GM12892 (cell line): ENCODE results near the gene CCDC71.

ENCODE experiments used
- DNase-seq: peaks from one replicate; pipeline ENCODE4 v3.0.0; 2011; ENCODE audit not compliant: insufficient read length
- FAIRE-seq: peaks from 2 replicates; lab custom pipeline; 2011; peaks lifted over from hg19 to GRCh38; lab: Jason Lieb, UNC
- POLR2A ChIP-seq: IDR thresholded peaks from 2 replicates; pipeline ENCODE4 v1.6.1; 2011; ENCODE audit warnings: low read depth, low read length, control low read depth
- POLR2AphosphoS5 ChIP-seq: IDR thresholded peaks from 2 replicates; pipeline ENCODE4 v1.6.1; 2011; ENCODE audit warnings: low read depth, low read length, control low read depth
- TAF1 ChIP-seq: IDR thresholded peaks from 2 replicates; pipeline ENCODE4 v1.6.1; 2011; ENCODE audit warnings: low read depth, mild to moderate bottlenecking, control low read depth, low read length, borderline replicate concordance

Gene CCDC71

GRCh38 chr3:49177073-49177472 lies 10.9 kb upstream of the CCDC71 start:
- no peak for FAIRE-seq
- TF ChIP-seq TAF1 (no peak), POLR2A (no peak), POLR2AphosphoS5 (no peak)
- DNase-seq, result no peak

GRCh38 chr3:49175530-49175929 lies 9.4 kb upstream of the CCDC71 start:
- FAIRE-seq, result no peak
- DNase-seq, result no peak
- TF ChIP-seq TAF1, result no peak
- no peak for TF ChIP-seq POLR2AphosphoS5
- TF ChIP-seq POLR2A, result no peak

- FAIRE-seq (no peak), DNase-seq (no peak)
- TF ChIP-seq TAF1 (no peak), POLR2AphosphoS5 (no peak), POLR2A (no peak)
Observed at GRCh38 chr3:49174397-49174985, 8.4 kb upstream of the CCDC71 start.

- no peak for TF ChIP-seq POLR2AphosphoS5
- no peak for TF ChIP-seq TAF1
- TF ChIP-seq POLR2A, result no peak
- no peak for DNase-seq
- FAIRE-seq, result no peak
Observed at GRCh38 chr3:49173792-49174170, 7.7 kb upstream of the CCDC71 start.

DNA sequence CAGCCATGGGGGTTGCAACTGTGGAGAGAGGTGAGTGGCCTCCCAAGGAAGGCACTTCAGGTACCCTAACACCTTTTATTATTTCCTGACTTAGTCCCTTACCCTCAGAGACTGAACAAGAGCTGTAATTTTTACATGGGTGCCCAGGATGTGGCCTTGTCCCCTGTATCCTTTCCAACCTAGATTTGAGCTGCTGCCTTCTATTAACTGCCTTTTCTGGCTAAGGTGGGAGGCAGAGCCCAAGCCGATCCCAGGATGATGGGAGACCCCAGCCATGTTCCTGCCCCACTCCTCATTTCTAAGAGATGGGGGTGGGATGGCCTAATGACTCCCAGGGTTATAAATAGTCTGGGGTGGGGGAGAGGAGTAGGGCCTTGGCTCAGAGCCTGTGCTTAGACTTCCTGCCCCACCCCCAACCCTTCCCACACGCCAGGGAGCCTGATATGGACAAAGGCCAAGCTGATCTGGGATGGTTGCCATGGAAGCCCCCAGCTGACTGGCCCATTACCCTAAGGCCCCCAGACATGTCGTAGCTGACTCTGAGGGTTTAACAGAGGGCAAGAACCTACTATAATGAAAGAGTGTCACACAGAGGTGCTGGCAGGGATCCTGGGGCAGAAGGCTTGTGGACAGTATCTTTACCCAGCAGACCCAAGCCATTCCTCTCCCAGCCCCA lies 7.1 kb upstream of the CCDC71 start:
- no peak for FAIRE-seq
- no peak for DNase-seq
- TF ChIP-seq POLR2A, result no peak
- TF ChIP-seq TAF1, result no peak
- no peak for TF ChIP-seq POLR2AphosphoS5

DNA sequence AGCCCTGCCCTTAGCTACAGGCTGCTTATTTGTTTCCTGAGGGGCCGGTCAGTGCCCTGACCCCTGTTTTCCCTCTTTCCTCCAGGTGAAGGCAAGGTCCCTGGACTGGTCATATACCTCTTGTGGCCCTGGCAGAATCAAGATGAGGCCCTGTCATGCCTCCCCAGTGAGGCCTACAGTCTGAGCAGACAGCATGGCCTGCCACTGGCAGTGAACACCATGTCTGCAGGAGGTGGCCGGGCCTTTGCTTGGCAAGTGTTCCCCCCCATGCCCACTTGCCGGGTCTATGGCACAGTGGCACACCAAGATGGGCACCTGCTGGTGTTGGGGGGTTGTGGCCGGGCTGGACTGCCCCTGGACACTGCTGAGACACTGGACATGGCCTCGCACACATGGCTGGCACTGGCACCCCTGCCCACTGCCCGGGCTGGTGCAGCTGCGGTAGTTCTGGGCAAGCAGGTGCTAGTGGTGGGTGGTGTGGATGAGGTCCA lies 6.5 kb upstream of the CCDC71 start:
- DNase-seq (no peak), FAIRE-seq (no peak)
- no peak for TF ChIP-seq POLR2A

GRCh38 chr3:49171775-49172500 lies 5.8 kb upstream of the CCDC71 start:
- TF ChIP-seq POLR2A, result no peak
- FAIRE-seq (no peak), DNase-seq (no peak)

DNA sequence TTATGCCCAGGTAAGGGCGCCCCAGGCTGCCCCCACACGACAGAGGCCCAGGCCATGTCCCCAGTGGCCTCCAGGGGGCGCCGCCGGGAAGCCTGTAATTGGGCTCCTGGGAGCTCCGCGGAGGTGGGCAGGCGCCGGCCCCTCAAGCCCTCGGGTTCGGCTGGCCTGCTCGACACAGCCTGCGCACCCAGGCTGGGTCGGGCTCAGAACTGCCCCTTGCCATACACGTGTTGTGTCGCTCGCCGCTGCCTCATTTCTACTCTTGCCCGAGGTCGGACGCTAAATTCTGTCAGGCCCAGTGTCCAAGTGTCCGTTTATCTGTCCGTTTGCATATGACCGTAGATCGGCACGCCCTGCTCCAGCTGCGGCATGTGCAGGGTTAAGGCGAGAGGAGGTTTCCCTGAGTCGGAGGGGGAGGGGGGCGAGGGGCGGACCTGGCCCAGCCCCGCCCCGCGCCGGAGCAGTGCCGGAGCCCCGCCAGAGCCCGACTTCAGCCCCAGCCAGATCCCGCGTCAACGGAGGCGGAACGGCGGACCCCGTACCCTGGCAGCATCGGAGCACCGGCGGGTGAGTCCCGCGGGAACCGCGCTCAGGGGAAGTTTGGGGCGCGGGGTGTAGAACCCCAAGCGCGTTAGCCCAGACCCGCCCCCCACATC lies 5.1 kb upstream of the CCDC71 start, which contains the start of gene KLHDC8B:
KLHDC8B (plus strand) TSS at position 480 of the 656 bp plus-strand sequence. CDS start 1,172 bp downstream, outside the sequence.
- FAIRE-seq, result peak; percentile 89
- peak; percentile 89 for DNase-seq

GRCh38 chr3:49170744-49171118 lies 4.6 kb upstream of the CCDC71 start:
- TF ChIP-seq POLR2A, result no peak
- TF ChIP-seq POLR2AphosphoS5, result no peak
- TF ChIP-seq TAF1, result no peak
- FAIRE-seq (no peak), DNase-seq (no peak)

More for the DNA sequence above, 5.1 kb upstream of the CCDC71 start, which contains the start of gene KLHDC8B:
- no peak for TF ChIP-seq POLR2AphosphoS5
- no peak for TF ChIP-seq TAF1
- no peak for TF ChIP-seq POLR2A

DNA sequence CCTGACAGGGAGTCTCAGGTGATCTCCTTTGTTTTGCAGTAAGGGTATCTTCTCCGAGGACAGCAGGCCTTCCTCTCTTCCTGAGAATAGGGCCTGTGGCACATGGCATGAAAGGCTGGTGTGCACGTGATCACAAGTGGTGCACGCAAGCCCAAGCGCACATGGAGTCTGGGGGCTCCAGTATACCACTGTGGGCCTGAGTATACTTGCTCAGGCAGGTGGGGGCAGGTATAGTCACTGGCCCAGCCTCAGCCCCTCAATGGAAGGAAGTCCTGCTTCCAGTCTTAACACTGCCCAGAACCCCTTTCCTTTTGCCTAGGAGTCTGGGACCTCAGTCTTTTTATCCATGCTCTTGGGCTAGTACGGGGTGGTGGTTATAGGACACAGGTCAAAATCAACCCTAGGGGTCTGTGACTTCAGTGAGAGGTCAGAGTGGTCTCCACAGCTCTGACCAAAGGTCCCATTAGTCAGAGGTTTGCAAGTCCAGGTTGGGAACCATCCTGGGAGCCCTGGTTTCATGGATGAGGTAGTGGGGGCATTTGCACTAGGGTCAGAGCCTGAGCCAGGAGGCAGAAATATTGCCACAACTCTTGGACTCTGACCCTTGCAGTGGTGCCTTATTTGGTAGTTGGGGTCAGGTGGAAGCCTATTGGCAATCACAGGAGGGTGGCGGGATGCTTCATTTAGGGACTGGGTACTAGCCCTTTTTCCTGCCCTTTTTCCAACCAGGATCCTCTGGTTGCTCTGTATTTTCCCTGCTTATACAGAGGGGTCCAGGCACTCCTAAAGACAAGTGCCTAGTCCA lies 823 bp upstream of the CCDC71 start:
- FAIRE-seq (no peak), DNase-seq (no peak)
- TF ChIP-seq POLR2A (no peak), POLR2AphosphoS5 (no peak), TAF1 (no peak)
